GM12874 (cell line): ENCODE data around the gene ZNF337.
A peak's percentile ranks its signal among the peaks of the same experiment; 100 is the strongest.

Source experiments
- CTCF ChIP-seq: IDR thresholded peaks from 2 replicates; pipeline ENCODE4 v1.5.1; 2011; ENCODE audit warnings: low read depth, mild to moderate bottlenecking, control low read depth, low read length, moderate library complexity; ENCODE audit not compliant: insufficient read depth

Gene ZNF337

GRCh38 chr20:25685276-25686080 lies 11.2 kb downstream of the ZNF337 start:
- TF ChIP-seq CTCF, result peak; percentile 29; the same call in 1 of the 2 replicates

GRCh38 chr20:25683050-25683449 lies 13.6 kb downstream of the ZNF337 start:
- no peak for TF ChIP-seq CTCF

GRCh38 chr20:25676164-25676809 lies 20.4 kb downstream of the ZNF337 start:
- TF ChIP-seq CTCF, result no peak

- no peak for TF ChIP-seq CTCF
Measured at GRCh38 chr20:25675161-25675560, 21.5 kb downstream of the ZNF337 start.

- no peak for TF ChIP-seq CTCF
Measured at GRCh38 chr20:25672659-25673235, 23.9 kb downstream of the ZNF337 start.

- TF ChIP-seq CTCF, result 0 out of 2 replicates have a peak, but pooled peaks have one; percentile 2
Measured at GRCh38 chr20:25669826-25670422, 26.7 kb downstream of the ZNF337 start.

- TF ChIP-seq CTCF, result no peak
Measured at GRCh38 chr20:25668446-25668845, 28.2 kb downstream of the ZNF337 start.
